HepG2 (cell line): ENCODE measurements around the gene ACAP2. TPM values are rescaled to one million over a fixed set of nuclear protein-coding genes. Genes with fewer than 3 reads are reported as not detected.

Source experiments
- ATAC-seq: fragments of 200-7000 bp; cut with Tn5 transposase; 3 replicates; pipeline ENCODE4 v1.9.1; 2020; ENCODE audit warnings: mild to moderate bottlenecking, moderate library complexity
- BruUV-seq: library from RNA; stranded (reverse); fragments of 400-500 nt; replicated peaks from 2 replicates; lab custom pipeline; 2021; lab: Mats Ljungman, UMichigan
- CTCF ChIA-PET: fragments of 300-600 bp; formaldehyde crosslinking; extraction: SDS; loops from one replicate; lab custom pipeline; 2021; ENCODE audit warnings: low total read pairs, inconsistent platforms, low intra/inter-chr PET ratio; lab: Yijun Ruan, JAX
- POLR2A ChIA-PET: fragments of 350-600 bp; sonication (Branson Sonifier 250); formaldehyde crosslinking; loops from one replicate; lab custom pipeline; 2020; ENCODE audit warnings: antibody characterized with exemption, inconsistent platforms; lab: Yijun Ruan, JAX
- DNase-seq: peaks from one replicate; pipeline ENCODE4 v3.0.0-alpha.2; 2015; ENCODE audit warnings: low spot score
- FAIRE-seq: peaks from 3 replicates; lab custom pipeline; 2011; peaks lifted over from hg19 to GRCh38; lab: Jason Lieb, UNC
- H2AFZ ChIP-seq: one replicate; pipeline ENCODE4 v1.6.1; 2011; ENCODE audit warnings: low read length, inconsistent platforms
- H3K27ac ChIP-seq: fragments of 300-600 bp; 3 replicates; pipeline ENCODE4 v1.8.0; 2011; ENCODE audit warnings: mixed run types, mild to moderate bottlenecking, mixed read lengths, low read length, inconsistent platforms; ENCODE audit not compliant: insufficient read depth; ENCODE audit errors: extremely low read length
- H3K27me3 ChIP-seq, 2 experiments: fragments of 200-600 bp in 1 of 2; 2 replicates in 1 of 2; 3 replicates in 1 of 2; pipeline versions ENCODE4 v1.6.0 to v1.8.0; 2011; ENCODE audit warnings: low read length in 2 of 2, mild to moderate bottlenecking in 2 of 2, moderate library complexity in 2 of 2, inconsistent platforms in 1 of 2; ENCODE audit not compliant: insufficient read depth in 2 of 2, control insufficient read depth in 1 of 2
- H3K36me3 ChIP-seq, 2 experiments: fragments of 200-600 bp in 1 of 2; replicated peaks in 1 of 2; 2 replicates in 1 of 2; 3 replicates in 1 of 2; pipeline versions ENCODE4 v1.5.1 to v1.8.0; 2011; ENCODE audit warnings: low read length in 2 of 2, inconsistent platforms in 1 of 2; ENCODE audit not compliant: insufficient read depth in 2 of 2, control insufficient read depth in 1 of 2
- H3K4me1 ChIP-seq: 2 replicates; pipeline ENCODE4 v1.5.1; 2012; ENCODE audit warnings: low read length, inconsistent platforms; ENCODE audit not compliant: insufficient read depth
- H3K4me2 ChIP-seq: 2 replicates; pipeline ENCODE4 v1.6.0; 2011; ENCODE audit warnings: low read depth, low read length, inconsistent platforms
- H3K4me3 ChIP-seq, 3 experiments: fragments of 200-600 bp in 1 of 3; sonication (generic), shearing (Covaris generic) in 1 of 3; replicated peaks in 1 of 3; 2 replicates each; pipeline ENCODE4 v1.5.1; 2011 to 2016; ENCODE audit warnings: low read length in 3 of 3, inconsistent platforms in 2 of 3, low read depth in 2 of 3, mild to moderate bottlenecking in 2 of 3, control low read depth in 1 of 3, mixed read lengths in 1 of 3; ENCODE audit not compliant: insufficient read depth in 1 of 3
- H3K79me2 ChIP-seq: one replicate; pipeline ENCODE4 v1.6.1; 2011; ENCODE audit warnings: low read length, inconsistent platforms; ENCODE audit not compliant: insufficient read depth
- H3K9ac ChIP-seq: 2 replicates; pipeline ENCODE4 v1.6.0; 2011; ENCODE audit warnings: mild to moderate bottlenecking, low read depth, low read length, inconsistent platforms; ENCODE audit not compliant: insufficient read depth
- H3K9me3 ChIP-seq: 2 replicates; pipeline ENCODE4 v1.5.1; 2012; ENCODE audit warnings: mild to moderate bottlenecking, low read length
- H4K20me1 ChIP-seq: 2 replicates; pipeline ENCODE4 v1.6.0; 2011; ENCODE audit warnings: inconsistent platforms, mild to moderate bottlenecking, low read length, moderate library complexity; ENCODE audit not compliant: insufficient read depth
- ASH2L ChIP-seq: fragments of 300-600, 200-600 bp; sonication (generic); IDR thresholded peaks from 2 replicates; pipeline ENCODE4 v1.7.0; 2017; ENCODE audit warnings: low read depth, mild to moderate bottlenecking, moderate library complexity, mixed read lengths, low read length; ENCODE audit not compliant: insufficient read length
- CC2D1A ChIP-seq: sonication (generic); formaldehyde crosslinking; IDR thresholded peaks from 2 replicates; pipeline ENCODE4 v1.8.1; 2023; ENCODE audit warnings: mild to moderate bottlenecking, missing genetic modification reagents
- FOSL1 ChIP-seq: sonication (generic); formaldehyde crosslinking; IDR thresholded peaks from 2 replicates; pipeline ENCODE4 v1.9.0; 2021; ENCODE audit warnings: missing genetic modification reagents, borderline replicate concordance
- KDM4B ChIP-seq: sonication (generic); formaldehyde crosslinking; IDR thresholded peaks from 2 replicates; pipeline ENCODE4 v1.4.0; 2020; ENCODE audit warnings: missing genetic modification reagents
- PHF5A ChIP-seq: IDR thresholded peaks from one replicate; pipeline ENCODE4 v1.6.1; 2018; ENCODE audit warnings: low read depth, missing genetic modification reagents; ENCODE audit not compliant: unreplicated experiment
- REXO4 ChIP-seq: sonication (generic); formaldehyde crosslinking; IDR thresholded peaks from 2 replicates; pipeline ENCODE4 v1.8.0; 2022; ENCODE audit warnings: missing genetic modification reagents, mild to moderate bottlenecking, borderline replicate concordance
- ZIK1 ChIP-seq: sonication (generic); formaldehyde crosslinking; IDR thresholded peaks from 2 replicates; pipeline ENCODE4 v1.5.0; 2020; ENCODE audit warnings: mild to moderate bottlenecking, low read depth, missing genetic modification reagents, borderline replicate concordance
- ZNF10 ChIP-seq: sonication (generic); formaldehyde crosslinking; IDR thresholded peaks from 2 replicates; pipeline ENCODE4 v1.4.0; 2020; ENCODE audit warnings: mild to moderate bottlenecking, low read depth, missing genetic modification reagents, borderline replicate concordance
- ZNF234 ChIP-seq: sonication (generic); formaldehyde crosslinking; conservative IDR thresholded peaks from 2 replicates; pipeline ENCODE4 v1.5.1; 2020; ENCODE audit warnings: mild to moderate bottlenecking, missing genetic modification reagents
- ZNF33B ChIP-seq: sonication (generic); formaldehyde crosslinking; IDR thresholded peaks from 2 replicates; pipeline ENCODE4 v1.5.1; 2020; ENCODE audit warnings: mild to moderate bottlenecking, missing genetic modification reagents
- ZNF552 ChIP-seq: sonication (generic); formaldehyde crosslinking; IDR thresholded peaks from 2 replicates; pipeline ENCODE4 v1.9.0; 2022; ENCODE audit warnings: missing genetic modification reagents, mild to moderate bottlenecking, borderline replicate concordance
- ZNF616 ChIP-seq: sonication (generic); formaldehyde crosslinking; IDR thresholded peaks from 2 replicates; pipeline ENCODE4 v1.5.0; 2020; ENCODE audit warnings: low read depth, mild to moderate bottlenecking, missing genetic modification reagents
- ZNF879 ChIP-seq: sonication (generic); formaldehyde crosslinking; IDR thresholded peaks from 2 replicates; pipeline ENCODE4 v1.8.1; 2023; ENCODE audit warnings: missing genetic modification reagents
- ZXDC ChIP-seq: sonication (generic); formaldehyde crosslinking; IDR thresholded peaks from 2 replicates; pipeline ENCODE4 v1.5.0; 2020; ENCODE audit warnings: mild to moderate bottlenecking, missing genetic modification reagents
- WGBS: methylation state at CpG from one replicate; pipeline ENCODE4 v1.1.6; 2017; ENCODE audit warnings: low lambda C conversion rate; 5-methylcytosine and 5-hydroxymethylcytosine counted together
- in situ Hi-C: cut with HindIII; loops from 2 replicates; pipeline ENCODE4 v1.10.0; 2017; ENCODE audit warnings: low pct_unique_long_range_greater_than_20kb; ENCODE audit not compliant: extremely low pct_ligation_motif_present
- intact Hi-C: fragments of 100-400 bp; cut with micrococcal nuclease; formaldehyde crosslinking; loops from one replicate; pipeline ENCODE4 v1.10.0; 2022; ENCODE audit not compliant: unreplicated experiment
- polyA plus RNA-seq, 8 experiments: library from polyadenylated mRNA; depleted of rRNA in 3 of 8; stranded (reverse) in 7 of 8; unstranded in 1 of 8; fragments of >200 nt; fragmentation: Illumina TruSeq in 4 of 8; extraction: Trizol in 4 of 8; gene quantifications; 2 replicates each; pipeline versions ENCODE4 v1.2.1 to v1.2.3, GENCODE V29; 2011 to 2016; ENCODE audit warnings: low read depth in 4 of 8, missing spikeins in 1 of 8, mixed read lengths in 1 of 8; ENCODE audit not compliant: insufficient read depth in 1 of 8
- total RNA-seq, 5 experiments: library from RNA; depleted of rRNA; stranded (reverse); fragments of >200 nt; fragmentation: Illumina TruSeq; extraction: Trizol; gene quantifications; 2 replicates each; pipeline ENCODE4 v1.2.3, GENCODE V29; 2016; ENCODE audit warnings: low read depth in 1 of 5
- TF ChIP-seq, protein P1 (sequence below): sonication (generic); formaldehyde crosslinking; IDR thresholded peaks from 2 replicates; pipeline ENCODE4 v1.8.0; 2023; ENCODE audit warnings: mild to moderate bottlenecking, missing genetic modification reagents
- TF ChIP-seq, protein P2 (sequence below): sonication (generic); formaldehyde crosslinking; IDR thresholded peaks from 2 replicates; pipeline ENCODE4 v1.5.0; 2020; ENCODE audit warnings: missing genetic modification reagents

ACAP2 gene
- total and polyA plus RNA-seq, 2 of the 13 experiments (the other 11 are each of a cell fraction or from before 2014, with no cell fraction given), result 7.3 to 23.9 TPM

DNA sequence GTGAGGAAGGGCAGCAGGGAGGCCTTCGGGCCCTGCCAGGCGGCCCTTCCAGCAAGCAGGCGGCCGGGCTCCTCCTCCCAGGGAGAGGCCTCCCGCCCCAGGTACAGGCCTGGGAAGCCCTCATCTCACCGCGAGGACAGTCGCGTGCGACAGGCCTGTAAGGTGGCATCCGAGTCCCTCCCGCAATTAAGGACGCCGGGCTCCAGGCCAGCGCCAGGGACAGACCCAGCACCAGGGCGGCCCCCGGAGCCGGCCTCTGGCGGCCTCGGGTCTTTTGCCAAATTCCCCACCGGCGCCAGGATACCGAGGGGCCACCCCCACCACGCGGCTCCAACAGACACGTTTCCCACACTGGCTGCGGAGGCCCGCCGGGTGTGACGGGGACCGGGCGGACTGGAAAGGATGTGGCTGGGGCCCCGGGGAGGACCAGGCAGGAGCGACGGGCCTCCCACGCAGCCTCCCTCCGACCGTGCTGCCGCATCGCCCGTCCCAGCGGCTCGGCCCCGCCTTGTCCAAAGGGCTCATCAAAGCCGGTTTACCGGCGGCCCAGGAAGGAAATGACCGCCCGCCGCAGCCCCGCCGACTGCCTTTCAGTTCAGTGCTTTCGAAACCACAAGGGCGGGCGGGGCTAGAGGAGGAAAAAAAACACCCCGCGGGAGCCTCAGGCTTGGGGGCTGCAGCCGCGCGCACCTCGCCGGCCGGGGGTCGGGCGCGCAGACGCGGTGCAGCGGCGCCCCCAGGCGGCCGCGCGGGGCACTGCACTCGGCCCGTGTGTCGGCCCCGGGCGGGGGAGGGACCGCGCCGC, 183.1 kb downstream of the ACAP2 start (continued):
- TF ChIP-seq FOSL1 (CRISPR knock-in tag), result 0 out of 2 replicates have a peak, but pooled peaks have one; percentile 8

DNA sequence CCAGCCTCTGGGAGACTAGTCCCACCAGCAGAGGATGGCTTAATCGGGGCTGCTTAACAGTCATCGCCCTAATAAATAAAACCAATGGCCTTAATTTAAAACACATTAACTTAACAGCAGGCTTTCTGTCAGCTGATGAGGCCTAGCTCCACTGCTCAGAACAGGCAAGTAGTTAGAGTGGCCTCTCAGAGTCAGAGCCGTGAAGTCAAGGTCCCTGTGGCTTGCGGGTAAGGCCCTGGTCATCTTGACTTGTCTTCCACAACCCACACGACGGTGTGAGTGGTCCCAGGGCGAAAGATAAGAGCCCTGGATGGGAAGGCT, 183.7 kb downstream of the ACAP2 start:
- in situ Hi-C loops, result loop anchor here (5.0 to 10.0 kb wide), 2 partner anchors 254 to 587 kb away; partner anchors contain the start of gene LSG1
- no peak for DNase-seq
- 0 out of 2 replicates have a peak, but pooled peaks have one; percentile 1 for TF ChIP-seq CC2D1A
- TF ChIP-seq ASH2L, result peak; percentile 2
- TF ChIP-seq, protein P1, sequence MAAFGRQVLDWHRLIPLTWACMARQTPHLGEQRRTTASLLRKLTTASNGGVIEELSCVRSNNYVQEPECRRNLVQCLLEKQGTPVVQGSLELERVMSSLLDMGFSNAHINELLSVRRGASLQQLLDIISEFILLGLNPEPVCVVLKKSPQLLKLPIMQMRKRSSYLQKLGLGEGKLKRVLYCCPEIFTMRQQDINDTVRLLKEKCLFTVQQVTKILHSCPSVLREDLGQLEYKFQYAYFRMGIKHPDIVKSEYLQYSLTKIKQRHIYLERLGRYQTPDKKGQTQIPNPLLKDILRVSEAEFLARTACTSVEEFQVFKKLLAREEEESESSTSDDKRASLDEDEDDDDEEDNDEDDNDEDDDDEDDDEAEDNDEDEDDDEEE (CRISPR knock-in tag), result 0 out of 2 replicates have a peak, but pooled peaks have one; percentile 6
- TF ChIP-seq ZNF879 (CRISPR knock-in tag), result 0 out of 2 replicates have a peak, but pooled peaks have one; percentile 39
- no peak for TF ChIP-seq ZNF10 (CRISPR knock-in tag)
- 0 out of 2 replicates have a peak, but pooled peaks have one; percentile 1 for TF ChIP-seq ZNF552 (CRISPR knock-in tag)
- no peak for TF ChIP-seq REXO4 (CRISPR knock-in tag)
- TF ChIP-seq ZNF234, result 0 out of 2 replicates have a peak, but pooled peaks have one; percentile 32
- TF ChIP-seq PHF5A, result no peak
- peak; percentile 48; the same call in 1 of the 2 replicates for TF ChIP-seq ZIK1 (CRISPR knock-in tag)
- no peak for TF ChIP-seq ZNF33B (CRISPR knock-in tag)
- TF ChIP-seq, protein P2, sequence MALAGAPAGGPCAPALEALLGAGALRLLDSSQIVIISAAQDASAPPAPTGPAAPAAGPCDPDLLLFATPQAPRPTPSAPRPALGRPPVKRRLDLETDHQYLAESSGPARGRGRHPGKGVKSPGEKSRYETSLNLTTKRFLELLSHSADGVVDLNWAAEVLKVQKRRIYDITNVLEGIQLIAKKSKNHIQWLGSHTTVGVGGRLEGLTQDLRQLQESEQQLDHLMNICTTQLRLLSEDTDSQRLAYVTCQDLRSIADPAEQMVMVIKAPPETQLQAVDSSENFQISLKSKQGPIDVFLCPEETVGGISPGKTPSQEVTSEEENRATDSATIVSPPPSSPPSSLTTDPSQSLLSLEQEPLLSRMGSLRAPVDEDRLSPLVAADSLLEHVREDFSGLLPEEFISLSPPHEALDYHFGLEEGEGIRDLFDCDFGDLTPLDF (CRISPR knock-in tag), result no peak
- TF ChIP-seq ZXDC, result peak; percentile 29; the same call in 1 of the 2 replicates
- 0 out of 2 replicates have a peak, but pooled peaks have one; percentile 10 for TF ChIP-seq KDM4B
- peak; percentile 53; the same call in 1 of the 2 replicates for TF ChIP-seq ZNF616 (CRISPR knock-in tag)

More for the DNA sequence above, 183.7 kb downstream of the ACAP2 start:
- BruUV-seq, result no TSS peak
- FAIRE-seq (peak; percentile 39), ATAC-seq (peak; percentile 18; the same call in 2 of the 3 replicates)
- Histone ChIP-seq H2AFZ (no peak overlapping the region), H3K27me3 (no peaks in the 10 kb centered on the region), H3K4me3 (peak overlapping the region; percentile 56 to 74 (median 56); a peak in 5 of 6 replicates), H3K27ac (peak overlapping the region; percentile 92), H3K36me3 (peaks cover 0 to 2% of the 10 kb centered on the region in 2 experiments; a peak in 4 of 5 replicates), H3K4me2 (peak overlapping the region; percentile 88), H3K9me3 (no peaks in the 10 kb centered on the region), H3K9ac (peak overlapping the region; percentile 79), H4K20me1 (no peaks in the 10 kb centered on the region), H3K79me2 (peaks cover 21% of the 10 kb centered on the region), H3K4me1 (peaks cover 38% of the 10 kb centered on the region)
- 10% methylated on average over 2 of the region's 7 CpGs for WGBS
- ChIA-PET CTCF (interaction anchor here (1.1 to 1.7 kb wide), 5 partner anchors 96 to 587 kb away, joined by 3 to 19 read pairs (median 3); partner anchors contain the start of gene LSG1), POLR2A (interaction anchor here (1.1 to 2.1 kb wide), 6 partner anchors 11 to 587 kb away, joined by 3 to 9 read pairs (median 8); partner anchors contain the start of genes LSG1 and XXYLT1)
- intact Hi-C loops, result loop anchor here (2.0 kb wide), 2 partner anchors 98 to 140 kb away; no protein-coding TSS in a partner anchor
